ENCODE data around the gene HPS4.

Gene HPS4

GRCh38 chr22:26426924-26427323 is 56.7 kb downstream of the HPS4 start:
- ChIA-PET CTCF (no interaction called here), POLR2A (no interaction called here)

DNA sequence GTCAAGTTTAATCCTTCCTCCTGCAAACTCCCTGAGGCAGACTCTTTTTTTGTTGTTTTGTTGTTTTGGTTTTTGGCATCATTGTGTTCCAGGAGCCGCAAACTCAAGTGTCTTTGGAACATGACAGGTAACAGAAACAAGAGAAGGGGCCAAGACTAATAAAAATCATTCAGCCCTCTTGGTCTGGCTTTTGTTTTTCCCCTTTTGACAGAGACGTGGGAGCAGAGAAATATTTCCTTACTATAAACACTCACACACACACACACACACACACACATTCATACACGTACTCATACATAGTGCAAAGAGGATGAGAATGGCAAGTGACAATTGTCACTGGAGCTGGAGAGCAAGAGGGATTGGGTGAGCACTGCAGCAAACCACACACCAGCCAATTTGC is 65.0 kb downstream of the HPS4 start:
- TF ChIP-seq L3MBTL2 (conservative IDR thresholded peaks at IDR 0.05) (no peak), LEF1 (IDR thresholded peaks at IDR 0.05; ENCODE audit: borderline replicate concordance) (no peak), BHLHE40 (IDR thresholded peaks at IDR 0.05; ENCODE audit: borderline replicate concordance) (no peak), FOXA1 (IDR thresholded peaks at IDR 0.05) (no peak), CTBP1 (IDR thresholded peaks at IDR 0.05; ENCODE audit: borderline replicate concordance) (no peak), SUZ12 (IDR thresholded peaks at IDR 0.05) (no peak), FOXM1 (IDR thresholded peaks at IDR 0.05; ENCODE audit: borderline replicate concordance) (no peak)
- ChIA-PET POLR2A (interaction anchor here (1.0 kb wide), 1 partner anchor 10 kb away, joined by 3 read pairs; no protein-coding TSS in a partner anchor), CTCF (interaction anchor here (1.0 kb wide), 1 partner anchor 56 kb away, joined by 3 read pairs; no protein-coding TSS in a partner anchor)
- DNase-seq (ENCODE audit: extremely low spot score) = no peak

More at GRCh38 chr22:26426924-26427323, 56.7 kb downstream of the HPS4 start:
- TF ChIP-seq SP1 (IDR thresholded peaks at IDR 0.05) = no peak
- no peak for TF ChIP-seq ELF4 (IDR thresholded peaks at IDR 0.05)
- TF ChIP-seq FOXA1 (IDR thresholded peaks at IDR 0.05) = no peak
- TF ChIP-seq TARDBP (IDR thresholded peaks at IDR 0.05) = no peak
- TF ChIP-seq HDGF (IDR thresholded peaks at IDR 0.05; ENCODE audit: borderline replicate concordance) = no peak
- TF ChIP-seq SUZ12 (IDR thresholded peaks at IDR 0.05) = no peak
- DNase-seq (ENCODE audit: extremely low spot score) = no peak

DNA sequence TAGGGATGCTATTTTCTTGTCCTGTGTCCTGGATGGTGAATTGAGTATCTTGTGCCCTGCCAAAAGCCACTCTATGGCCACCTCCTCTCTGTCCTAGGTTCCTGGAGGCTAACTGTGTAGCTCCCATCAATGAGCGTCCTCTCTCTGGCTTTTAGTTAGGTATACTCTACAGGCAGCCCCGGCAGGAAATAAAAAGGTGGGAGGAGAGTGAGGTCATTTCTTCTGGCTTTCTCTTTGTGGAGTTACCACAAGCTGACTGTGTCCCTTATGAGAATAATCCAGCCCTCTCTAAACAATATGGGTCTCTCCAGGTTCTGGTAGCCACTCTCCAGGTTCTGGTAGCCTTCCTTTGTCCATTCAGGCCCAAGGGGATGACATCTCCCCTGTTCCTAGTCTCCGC is 66.2 kb downstream of the HPS4 start:
- CTCF ChIA-PET = no interaction called here
- POLR2A ChIA-PET = no interaction called here
- no peak for DNase-seq (ENCODE audit: extremely low spot score)
- TF ChIP-seq ARNT (IDR thresholded peaks at IDR 0.05) = no peak
- TF ChIP-seq FOXA1 (IDR thresholded peaks at IDR 0.05) = no peak
- no peak for TF ChIP-seq FOXK2 (IDR thresholded peaks at IDR 0.05)
- TF ChIP-seq TARDBP (IDR thresholded peaks at IDR 0.05) = no peak
- TF ChIP-seq FOXM1 (IDR thresholded peaks at IDR 0.05; ENCODE audit: borderline replicate concordance) = no peak
- no peak for TF ChIP-seq SP1 (IDR thresholded peaks at IDR 0.05)

- no peak for TF ChIP-seq FOXA1 (IDR thresholded peaks at IDR 0.05)
- no peak for TF ChIP-seq ZNF384 (IDR thresholded peaks at IDR 0.05)
- no peak for TF ChIP-seq TARDBP (IDR thresholded peaks at IDR 0.05)
- no peak for TF ChIP-seq LEF1 (IDR thresholded peaks at IDR 0.05; ENCODE audit: borderline replicate concordance)
- TF ChIP-seq FOXK2 (IDR thresholded peaks at IDR 0.05) = no peak
- no peak for TF ChIP-seq ELF4 (IDR thresholded peaks at IDR 0.05)
- TF ChIP-seq BHLHE40 (IDR thresholded peaks at IDR 0.05; ENCODE audit: borderline replicate concordance) = no peak
- no peak for TF ChIP-seq PKNOX1 (IDR thresholded peaks at IDR 0.05)
- TF ChIP-seq HDGF (IDR thresholded peaks at IDR 0.05; ENCODE audit: borderline replicate concordance) = no peak
- no peak for TF ChIP-seq FOXM1 (IDR thresholded peaks at IDR 0.05; ENCODE audit: borderline replicate concordance)
- TF ChIP-seq NFRKB (IDR thresholded peaks at IDR 0.05) = no peak
- no peak for DNase-seq (ENCODE audit: extremely low spot score)
- ChIA-PET CTCF (interaction anchor here (0.6 kb wide), 1 partner anchor 513 kb away, joined by 4 read pairs; no protein-coding TSS in a partner anchor), POLR2A (no interaction called here)
These were observed 66.8 kb downstream of the HPS4 start for GRCh38 chr22:26416670-26417276.

DNA sequence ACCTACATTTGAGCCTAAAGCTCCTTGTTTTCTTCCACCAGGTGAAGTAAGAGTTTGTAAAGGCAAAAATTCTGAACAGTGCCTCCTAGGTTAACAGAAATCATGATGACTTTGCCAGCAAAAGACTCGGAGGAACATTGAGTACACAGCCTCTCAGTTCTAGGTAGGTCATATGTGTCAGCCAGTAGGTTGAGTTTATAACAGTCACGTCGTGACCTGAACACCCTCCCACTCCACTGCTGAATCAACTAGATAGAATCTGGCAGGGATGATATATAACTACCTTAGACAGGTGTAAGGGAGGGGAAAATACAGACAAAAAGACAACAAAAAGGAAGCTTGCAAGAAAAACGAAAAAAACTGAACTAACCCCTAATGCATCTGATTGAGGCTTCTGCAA is 67.3 kb downstream of the HPS4 start:
- POLR2A ChIA-PET = no interaction called here
- no peak for TF ChIP-seq ELF4 (IDR thresholded peaks at IDR 0.05)
- no peak for TF ChIP-seq SP1 (IDR thresholded peaks at IDR 0.05)
- no peak for TF ChIP-seq HDGF (IDR thresholded peaks at IDR 0.05; ENCODE audit: borderline replicate concordance)
- CTCF ChIA-PET = interaction anchor here (0.6 kb wide), 1 partner anchor 513 kb away, joined by 4 read pairs; no protein-coding TSS in a partner anchor
- DNase-seq (ENCODE audit: extremely low spot score) = no peak

GRCh38 chr22:26414347-26414746 is 69.2 kb downstream of the HPS4 start:
- POLR2A ChIA-PET = no interaction called here
- TF ChIP-seq BHLHE40 (IDR thresholded peaks at IDR 0.05; ENCODE audit: borderline replicate concordance) = no peak
- TF ChIP-seq FOXA1 (IDR thresholded peaks at IDR 0.05) = no peak
- no peak for TF ChIP-seq ELF4 (IDR thresholded peaks at IDR 0.05)
- no peak for TF ChIP-seq PKNOX1 (IDR thresholded peaks at IDR 0.05)
- TF ChIP-seq LEF1 (IDR thresholded peaks at IDR 0.05; ENCODE audit: borderline replicate concordance) = no peak
- TF ChIP-seq ZNF384 (IDR thresholded peaks at IDR 0.05) = no peak
- TF ChIP-seq SP1 (IDR thresholded peaks at IDR 0.05) = no peak
- TF ChIP-seq L3MBTL2 (conservative IDR thresholded peaks at IDR 0.05) = no peak
- TF ChIP-seq CTBP1 (IDR thresholded peaks at IDR 0.05; ENCODE audit: borderline replicate concordance) = no peak
- no peak for TF ChIP-seq SUZ12 (IDR thresholded peaks at IDR 0.05)
- no peak for TF ChIP-seq NFRKB (IDR thresholded peaks at IDR 0.05)
- no peak for TF ChIP-seq HDGF (IDR thresholded peaks at IDR 0.05; ENCODE audit: borderline replicate concordance)
- TF ChIP-seq FOXM1 (IDR thresholded peaks at IDR 0.05; ENCODE audit: borderline replicate concordance) = no peak
- no peak for TF ChIP-seq TARDBP (IDR thresholded peaks at IDR 0.05)
- DNase-seq (ENCODE audit: extremely low spot score) = no peak

GRCh38 chr22:26410386-26410785 is 73.2 kb downstream of the HPS4 start:
- TF ChIP-seq BHLHE40 (IDR thresholded peaks at IDR 0.05; ENCODE audit: borderline replicate concordance) (no peak), ARNT (IDR thresholded peaks at IDR 0.05) (no peak), PKNOX1 (IDR thresholded peaks at IDR 0.05) (no peak), NFRKB (IDR thresholded peaks at IDR 0.05) (no peak), LEF1 (IDR thresholded peaks at IDR 0.05; ENCODE audit: borderline replicate concordance) (no peak), HDGF (IDR thresholded peaks at IDR 0.05; ENCODE audit: borderline replicate concordance) (no peak), SP1 (IDR thresholded peaks at IDR 0.05) (no peak), FOXK2 (IDR thresholded peaks at IDR 0.05) (no peak), SUZ12 (IDR thresholded peaks at IDR 0.05) (no peak), CTBP1 (IDR thresholded peaks at IDR 0.05; ENCODE audit: borderline replicate concordance) (no peak), ZNF384 (IDR thresholded peaks at IDR 0.05) (no peak), TARDBP (IDR thresholded peaks at IDR 0.05) (no peak), L3MBTL2 (conservative IDR thresholded peaks at IDR 0.05) (no peak)
- POLR2A ChIA-PET = no interaction called here
- CTCF ChIA-PET = interaction anchor here (1.0 kb wide), 1 partner anchor 50 kb away, joined by 3 read pairs; no protein-coding TSS in a partner anchor
- DNase-seq (ENCODE audit: extremely low spot score) = no peak

More at GRCh38 chr22:26414347-26414746, 69.2 kb downstream of the HPS4 start:
- CTCF ChIA-PET = no interaction called here

Measured in HEK293T (cell line).